Stimulated activated CD4-positive, alpha-beta T cell treated with anti-CD3 and anti-CD28 coated beads, Interleukin-15, amount 100 ng/mL, for 24 hours (primary cell): Measurements from ENCODE around the gene BCO1.

Experiments
- DNase-seq: peaks from one replicate; pipeline ENCODE4 v3.0.0-alpha.2; 2020

Gene BCO1

GRCh38 chr16:81277541-81278080 lies 39.1 kb downstream of the BCO1 start:
- DNase-seq = no peak

DNA sequence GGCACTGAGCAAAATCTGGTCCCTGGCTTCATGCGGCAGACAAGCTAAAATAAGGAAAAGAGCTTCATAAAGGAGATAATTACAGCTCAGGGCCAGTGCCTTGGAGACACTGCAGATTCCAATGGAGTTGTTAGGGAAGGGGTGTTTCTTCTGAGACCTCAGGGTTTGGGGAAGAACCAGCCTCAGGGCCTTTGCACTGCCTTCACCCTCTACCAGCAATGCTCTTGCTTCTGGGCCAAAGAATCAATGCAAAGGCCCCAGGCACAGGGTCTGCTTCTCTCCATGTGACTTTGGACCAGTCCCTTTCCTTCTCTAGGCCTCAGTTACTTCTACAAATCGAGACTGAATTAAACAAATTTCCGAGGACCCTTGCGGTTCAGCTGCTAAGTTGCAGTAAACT lies 40.0 kb downstream of the BCO1 start:
- DNase-seq = no peak

GRCh38 chr16:81279392-81279791 lies 40.9 kb downstream of the BCO1 start:
- DNase-seq = no peak

DNA sequence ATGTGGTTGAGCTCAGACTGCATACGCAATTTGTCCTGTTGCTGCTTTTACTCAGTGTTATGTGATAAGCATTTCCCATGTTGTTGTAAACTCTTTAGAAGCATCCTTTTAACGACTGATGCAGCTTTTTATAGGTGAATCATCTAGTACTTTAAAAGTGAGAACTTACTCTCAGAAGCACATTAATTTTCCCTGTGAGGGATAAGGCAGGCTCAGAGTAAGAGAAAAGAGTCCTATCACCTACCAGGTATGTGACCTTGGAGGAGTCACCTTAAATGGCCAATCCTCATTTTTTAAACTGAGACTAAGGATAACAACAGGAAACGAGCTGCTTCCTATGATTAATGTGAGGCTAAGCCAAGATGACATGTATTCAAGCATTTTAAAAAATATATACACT lies 41.9 kb downstream of the BCO1 start:
- no peak for DNase-seq

DNA sequence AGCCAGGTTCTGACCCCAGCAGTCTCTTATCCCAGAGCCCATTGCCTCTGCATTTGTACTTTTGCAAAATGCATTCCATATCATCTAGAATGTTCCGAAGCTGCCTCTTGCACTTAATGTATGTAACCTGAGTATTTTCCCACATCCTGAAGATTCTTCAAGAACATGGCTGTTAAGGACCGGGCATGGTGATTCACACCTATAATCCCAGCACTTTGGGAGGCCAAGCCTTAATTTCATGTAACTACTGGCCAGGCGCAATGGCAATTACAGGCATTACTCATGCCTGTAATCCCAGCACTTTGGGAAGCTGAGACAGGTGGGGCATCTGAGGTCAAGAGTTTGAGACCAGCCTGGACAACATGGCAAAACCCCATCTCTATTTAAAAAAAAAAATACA lies 44.6 kb downstream of the BCO1 start:
- DNase-seq = no peak

- DNase-seq = no peak
Measured at GRCh38 chr16:81284995-81285600, 46.6 kb downstream of the BCO1 start.

GRCh38 chr16:81286190-81286589 lies 47.7 kb downstream of the BCO1 start:
- DNase-seq = no peak

- no peak for DNase-seq
Measured at GRCh38 chr16:81291117-81291516, 52.6 kb downstream of the BCO1 start.

DNA sequence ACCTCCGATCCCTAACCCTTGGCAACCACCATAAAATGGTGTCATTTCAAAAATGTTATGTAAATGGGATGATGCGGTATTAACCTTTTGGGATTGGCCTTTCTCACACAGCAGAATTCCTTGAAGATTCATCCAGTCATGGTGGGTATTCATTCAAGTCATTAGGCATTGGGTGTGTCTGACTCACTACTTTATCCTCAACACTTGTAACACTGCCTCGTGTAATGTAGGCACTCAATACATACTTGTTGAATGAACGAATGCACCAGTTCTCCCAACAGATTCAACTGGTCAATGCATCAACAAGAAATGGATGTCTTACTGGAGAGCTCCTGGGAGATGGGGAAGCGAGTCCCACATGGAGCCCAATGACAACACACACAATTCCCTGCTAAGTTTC lies 54.4 kb downstream of the BCO1 start:
- DNase-seq = no peak

- DNase-seq = no peak
Measured at GRCh38 chr16:81293909-81294802, 55.7 kb downstream of the BCO1 start.

- DNase-seq = no peak
Measured at GRCh38 chr16:81296631-81297030, 58.1 kb downstream of the BCO1 start.

DNA sequence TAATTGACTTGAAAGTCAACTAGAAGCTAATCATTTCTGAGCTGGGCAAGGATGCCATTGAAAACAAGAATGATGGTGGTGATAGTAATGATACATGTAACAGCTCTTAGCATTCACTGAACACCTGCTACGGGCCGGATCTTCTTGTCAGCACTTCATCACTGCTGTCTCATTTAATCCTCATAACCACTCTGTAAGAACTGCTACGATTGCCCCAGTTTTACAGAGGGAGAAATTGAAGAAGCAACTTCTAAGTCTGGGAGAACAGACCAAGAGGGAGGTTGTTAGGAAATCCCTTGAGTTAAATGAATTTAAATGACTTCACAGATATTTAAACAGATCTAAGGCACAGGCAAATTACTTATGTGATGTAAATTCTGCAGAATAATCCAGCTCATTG lies 69.3 kb downstream of the BCO1 start:
- peak; percentile 9 for DNase-seq

GRCh38 chr16:81310045-81310644 lies 71.7 kb downstream of the BCO1 start:
- DNase-seq = peak; percentile 23

DNA sequence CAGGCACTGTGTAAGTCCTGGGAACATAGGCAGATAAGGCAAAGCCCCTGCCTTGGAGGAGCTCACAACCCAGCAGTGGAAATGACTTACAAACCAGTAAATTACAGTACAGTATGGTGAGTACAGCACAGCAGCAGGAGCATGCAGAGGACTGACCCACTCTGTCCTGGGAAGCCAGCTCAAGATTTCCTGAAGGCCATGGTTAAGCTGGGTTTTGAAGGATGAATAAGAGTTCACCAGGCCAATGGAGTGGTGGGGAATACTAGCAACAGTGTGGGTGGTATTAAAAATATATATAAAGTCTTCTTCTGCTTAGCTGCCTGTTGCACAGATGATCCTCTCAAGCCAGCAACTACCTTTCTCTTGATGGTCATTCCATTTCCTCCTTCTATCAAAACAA lies 73.3 kb downstream of the BCO1 start:
- DNase-seq = no peak

GRCh38 chr16:81313701-81314602 lies 75.5 kb downstream of the BCO1 start:
- no peak for DNase-seq

DNA sequence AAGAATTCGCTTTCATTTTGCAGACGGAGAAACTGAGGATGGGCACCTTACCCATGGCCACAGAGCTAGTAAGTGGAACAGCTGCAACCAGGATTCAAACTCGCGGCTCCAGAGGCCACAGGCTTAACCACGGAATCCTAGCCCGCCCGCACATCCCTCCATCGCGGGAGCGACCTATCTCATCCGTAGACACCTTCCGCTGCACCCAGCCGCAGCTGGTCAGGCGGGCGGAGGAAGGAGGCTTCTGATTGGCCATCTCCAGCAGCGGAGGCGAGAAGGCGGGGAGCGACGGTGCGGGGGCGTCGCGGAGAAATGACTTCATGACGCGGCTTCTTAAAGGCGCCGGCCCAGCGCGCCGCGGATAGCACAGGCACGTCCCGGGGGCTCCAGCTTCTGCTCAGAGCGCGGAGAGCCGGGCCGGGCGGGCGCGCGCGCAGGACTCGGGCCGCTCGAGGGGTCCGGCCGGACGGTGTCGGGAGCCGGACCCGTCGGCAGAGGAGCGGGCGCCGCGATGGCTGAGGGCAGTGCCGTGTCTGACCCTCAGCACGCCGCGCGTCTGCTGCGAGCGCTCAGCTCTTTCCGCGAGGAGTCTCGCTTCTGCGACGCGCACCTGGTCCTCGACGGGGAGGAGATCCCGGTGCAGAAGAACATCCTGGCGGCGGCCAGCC lies 76.2 kb downstream of the BCO1 start, which contains the start of gene GAN:
Gene GAN (plus strand): TSS at position 360 of the 668 bp plus-strand sequence. CDS start 152 bp downstream, at position 512.
- peak; percentile 96 for DNase-seq

DNA sequence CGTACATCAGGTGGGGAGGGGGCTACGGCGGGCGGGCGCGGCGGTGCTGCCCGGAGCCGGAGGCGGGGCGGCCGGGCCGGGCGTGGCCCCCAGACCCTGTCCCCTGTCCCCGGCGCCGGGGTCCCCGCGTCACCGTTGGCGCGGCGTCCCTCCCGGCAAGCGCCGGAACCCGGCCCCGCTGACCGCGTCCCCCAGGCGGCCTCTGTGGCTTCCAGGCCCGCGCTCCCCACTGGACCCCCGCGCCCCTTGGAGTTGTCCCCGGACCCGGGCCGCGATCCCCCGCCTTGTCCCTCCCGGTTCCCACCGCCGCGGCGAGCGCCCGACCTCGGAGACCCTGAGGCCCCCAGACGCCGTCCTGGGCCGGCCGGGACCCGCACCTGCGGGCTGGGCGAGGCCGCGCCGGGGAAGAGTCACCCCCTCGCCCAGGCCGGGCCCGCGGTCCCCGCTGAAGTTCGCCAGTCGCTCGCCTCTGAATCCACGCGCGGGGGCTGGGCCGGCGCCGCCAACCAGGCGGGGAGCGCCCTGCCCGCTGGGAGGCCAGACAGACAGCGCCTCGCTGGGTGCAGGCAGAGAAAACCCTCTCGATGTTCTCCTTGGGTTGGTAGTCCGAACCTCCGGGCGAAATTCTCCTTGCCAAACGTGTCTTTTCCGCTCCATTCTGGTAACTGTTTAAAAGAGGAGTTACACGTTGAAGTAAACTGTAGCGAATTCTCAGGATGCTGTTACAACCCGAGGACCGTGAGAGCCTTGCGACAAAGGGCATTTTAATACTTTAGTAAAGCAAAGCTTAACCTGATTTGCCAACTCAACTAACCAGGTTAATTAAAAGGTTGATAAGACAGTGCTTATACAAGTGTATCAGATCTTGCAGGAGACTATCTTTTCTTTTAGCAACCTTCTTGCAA lies 77.0 kb downstream of the BCO1 start:
- DNase-seq = peak; percentile 67

- DNase-seq = no peak
Measured at GRCh38 chr16:81316176-81316496, 77.6 kb downstream of the BCO1 start.

DNA sequence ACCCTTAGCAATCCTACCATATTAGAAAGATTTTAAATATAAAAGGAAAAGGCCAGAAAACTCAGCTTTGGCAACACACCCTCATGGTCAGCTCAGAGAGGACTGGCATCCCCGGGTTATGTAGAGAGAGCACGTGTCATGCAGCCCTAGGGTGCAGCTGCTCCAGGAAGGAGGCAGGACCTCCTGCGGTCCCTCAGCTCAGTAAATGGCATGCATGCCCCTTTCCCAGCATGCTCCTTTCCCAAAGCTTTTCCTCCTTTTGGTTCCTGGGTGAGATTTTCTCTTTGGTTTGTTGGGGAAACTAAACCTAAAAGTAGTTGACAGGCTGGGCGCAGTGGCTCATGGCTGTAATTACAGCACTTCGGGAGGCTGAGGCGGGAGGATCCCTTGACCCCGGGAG lies 80.2 kb downstream of the BCO1 start:
- DNase-seq = no peak

GRCh38 chr16:81319221-81319912 lies 80.9 kb downstream of the BCO1 start:
- no peak for DNase-seq
